GM11168 (cell line): Measurements from ENCODE around the gene EPDR1.
"Not testable (repeated sequence)": the region's sequence is repeated elsewhere in the genome, so short reads cannot be mapped to it uniquely, and the experiment has no call there.

Source experiments
- in situ Hi-C: fragments of 300-500 bp; cut with MboI; formaldehyde crosslinking; loops from one replicate; pipeline ENCODE4 v1.12.0; 2022; ENCODE audit warnings: low sequenced_read_pairs; ENCODE audit not compliant: unreplicated experiment

Gene EPDR1

GRCh38 chr7:37925620-37926019 is 5.2 kb downstream of the EPDR1 start:
- in situ Hi-C loops, result no loop called here

DNA sequence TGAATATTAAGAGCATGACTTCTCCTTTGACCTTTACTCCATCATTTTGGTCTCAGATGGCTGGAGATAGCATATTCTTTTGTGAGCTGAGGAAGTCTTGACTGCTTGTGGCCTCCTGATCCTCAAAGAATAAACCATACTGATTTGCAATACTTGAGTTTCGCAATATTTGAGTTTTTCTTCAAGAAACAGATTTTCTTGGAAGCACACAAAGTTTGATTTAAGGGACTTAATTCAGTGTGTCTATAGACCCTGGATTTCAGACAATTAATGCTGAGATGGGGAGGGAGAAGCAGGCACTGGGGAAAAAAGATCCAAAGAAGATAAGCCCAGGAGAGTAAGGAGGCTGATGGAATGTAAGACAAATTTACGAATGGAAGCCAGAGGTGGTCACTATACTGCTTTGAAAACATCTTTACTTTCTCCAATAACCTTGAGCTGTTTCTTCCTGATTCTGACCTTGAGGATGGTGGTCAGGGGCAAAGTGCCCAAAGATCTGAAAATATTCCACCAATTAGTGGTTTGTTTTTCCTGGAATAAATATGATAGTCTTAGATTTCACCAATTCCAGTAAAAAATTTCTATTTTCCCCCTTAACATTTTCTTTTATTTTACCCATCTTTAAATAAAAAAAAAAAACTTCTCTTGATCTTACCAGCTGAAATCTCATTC is 7.5 kb downstream of the EPDR1 start:
- in situ Hi-C loops, result no loop called here

DNA sequence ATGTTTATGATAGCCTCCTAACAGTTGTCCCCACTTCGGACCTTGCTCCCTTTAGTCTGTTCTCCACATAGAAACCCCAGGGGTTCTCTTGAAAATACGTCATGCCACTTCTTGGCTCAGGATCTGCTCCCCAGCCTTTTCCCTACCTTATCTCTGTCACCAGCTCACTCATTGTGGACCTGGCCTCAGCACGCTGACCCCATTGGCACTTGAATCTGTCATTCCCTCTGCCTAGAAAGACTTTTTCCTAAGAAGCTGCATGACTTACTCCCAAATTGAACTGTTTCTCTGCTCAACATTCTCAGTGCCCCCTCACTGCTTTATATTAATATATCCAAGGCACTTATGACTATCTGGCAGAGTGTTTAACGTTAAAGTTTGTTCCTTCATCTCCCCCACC is 8.4 kb downstream of the EPDR1 start:
- in situ Hi-C loops, result no loop called here

DNA sequence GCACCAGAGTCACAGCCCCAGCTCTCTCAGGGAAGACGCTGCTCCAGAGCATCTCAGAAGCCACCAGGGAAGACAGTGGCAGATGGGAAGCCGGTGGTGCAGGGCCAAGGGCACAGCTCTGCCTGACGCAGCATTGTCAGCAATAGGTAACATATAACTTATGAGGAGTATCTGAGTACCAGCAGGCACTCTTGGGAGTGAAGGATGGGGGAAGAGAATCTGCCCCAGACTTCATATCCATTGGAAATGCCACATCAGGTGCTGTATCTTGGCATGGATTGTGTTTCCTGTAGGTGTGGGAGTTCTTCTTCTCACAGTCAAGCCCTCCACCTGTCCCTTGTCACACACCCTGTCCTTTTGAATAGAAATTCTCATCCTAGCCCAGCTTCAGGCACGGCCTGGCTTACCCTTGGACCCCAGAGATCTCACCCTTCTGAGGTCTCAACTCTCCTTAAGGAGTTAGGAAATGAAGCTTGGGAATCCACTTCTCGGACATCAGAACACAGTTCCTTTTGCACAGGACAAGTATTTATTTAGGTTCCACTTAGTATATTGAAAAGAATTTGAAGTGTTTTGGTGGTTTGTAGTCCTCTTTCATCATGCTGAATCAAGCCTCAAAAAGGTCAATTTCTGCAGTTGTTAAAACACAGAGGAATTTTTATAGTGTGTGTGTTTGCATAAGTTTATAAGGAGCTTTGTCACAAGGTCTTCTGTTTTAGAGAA is 9.9 kb downstream of the EPDR1 start:
- in situ Hi-C loops, result no loop called here

- in situ Hi-C loops, result no loop called here
These were observed 12.1 kb downstream of the EPDR1 start for GRCh38 chr7:37932543-37932942.

- in situ Hi-C loops, result no loop called here
These were observed 12.7 kb downstream of the EPDR1 start for GRCh38 chr7:37933018-37933566.

- in situ Hi-C loops, result no loop called here
These were observed 22.6 kb downstream of the EPDR1 start for GRCh38 chr7:37942934-37943610.

DNA sequence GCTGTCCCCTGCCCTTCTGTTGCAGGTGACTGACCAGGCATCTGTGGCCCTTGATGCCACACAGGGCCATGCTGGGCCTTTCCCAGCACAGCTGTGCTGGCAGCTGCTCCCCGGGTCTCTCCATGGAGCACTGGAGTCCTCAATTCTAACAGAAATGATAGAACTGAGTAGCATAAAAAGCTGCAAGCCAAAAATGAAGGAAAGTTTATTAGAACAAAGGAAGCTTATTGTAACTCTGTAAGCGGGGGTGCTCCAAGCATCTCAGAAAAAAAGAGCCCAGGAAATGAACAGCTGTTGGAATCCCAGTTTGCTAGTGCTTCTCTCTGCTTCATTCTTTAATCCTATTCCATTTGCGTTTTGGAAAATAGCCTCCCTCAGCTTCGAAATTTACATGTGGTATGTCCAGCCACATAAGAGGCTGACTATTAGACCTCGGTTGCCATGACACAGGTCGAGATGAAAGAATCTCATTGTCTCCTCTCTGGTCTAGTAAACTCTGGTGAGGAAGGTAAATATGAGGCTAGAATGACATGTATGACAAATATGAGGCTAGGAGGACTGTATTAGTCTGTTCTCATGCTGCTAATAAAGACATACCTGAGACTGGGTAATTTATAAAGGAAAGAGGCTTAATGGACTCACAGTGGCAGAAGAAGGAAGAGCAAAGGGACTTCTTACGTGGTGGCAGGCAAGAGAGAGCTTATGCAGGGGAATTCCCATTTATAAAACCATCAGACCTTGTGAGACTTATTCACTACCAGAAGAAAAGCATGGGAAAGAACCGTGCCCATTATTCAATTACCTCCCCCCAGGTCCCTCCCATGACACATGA is 23.7 kb downstream of the EPDR1 start:
- in situ Hi-C loops, result no loop called here

GRCh38 chr7:37944737-37945054 is 24.3 kb downstream of the EPDR1 start:
- in situ Hi-C loops, result no loop called here

GRCh38 chr7:37945336-37945735 is 24.9 kb downstream of the EPDR1 start:
- in situ Hi-C loops, result no loop called here

DNA sequence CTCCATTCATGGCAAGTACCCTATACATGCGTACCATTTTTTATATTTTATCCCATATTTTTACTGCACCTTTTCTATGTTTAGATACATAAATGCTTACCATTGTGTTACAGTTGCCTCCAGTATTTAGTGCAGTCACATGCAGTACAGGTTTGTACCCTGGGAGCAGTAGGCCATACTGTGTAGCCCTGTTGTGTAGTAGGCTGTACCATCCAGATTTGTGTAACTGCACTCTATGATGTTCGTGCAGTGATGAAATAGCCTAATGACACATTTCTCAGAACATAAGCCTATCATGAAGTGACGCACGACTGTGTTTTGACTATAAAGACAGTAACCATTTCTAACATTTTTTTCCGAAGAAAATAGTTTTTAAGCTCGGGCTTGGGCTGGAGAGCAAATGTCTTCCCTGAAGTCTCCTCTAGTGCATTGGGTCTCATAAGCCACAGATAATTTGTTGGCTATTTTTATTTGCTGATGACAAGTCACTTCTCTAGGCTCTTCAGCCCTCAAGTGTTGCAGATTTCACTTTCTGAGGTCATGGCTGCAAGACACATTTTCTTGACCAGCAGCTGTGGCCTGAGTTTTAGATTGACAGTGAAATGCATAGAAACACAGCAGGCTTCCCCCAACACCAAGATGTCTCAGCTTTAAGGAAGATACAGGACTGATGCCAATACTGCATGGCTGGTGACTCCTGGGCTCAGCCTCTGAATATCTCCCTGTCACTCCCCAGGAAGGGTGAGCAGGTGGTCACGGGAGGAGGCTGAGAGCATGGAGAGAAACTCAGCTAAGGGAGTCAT is 26.9 kb downstream of the EPDR1 start:
- in situ Hi-C loops, result no loop called here

DNA sequence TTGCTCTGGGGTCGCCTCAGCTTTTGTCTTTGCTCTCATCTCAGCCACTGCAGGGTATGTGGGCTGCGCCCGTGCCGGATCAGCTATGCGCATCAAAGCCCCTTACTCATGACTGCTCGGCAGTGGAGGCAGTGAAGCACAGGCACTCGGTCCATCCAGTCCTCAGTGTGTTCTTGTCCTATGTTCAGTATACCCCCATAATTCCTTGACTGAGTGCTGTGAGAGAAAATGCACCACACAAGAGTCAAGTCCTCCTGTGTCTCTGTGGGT is 27.4 kb downstream of the EPDR1 start:
- in situ Hi-C loops, result no loop called here

DNA sequence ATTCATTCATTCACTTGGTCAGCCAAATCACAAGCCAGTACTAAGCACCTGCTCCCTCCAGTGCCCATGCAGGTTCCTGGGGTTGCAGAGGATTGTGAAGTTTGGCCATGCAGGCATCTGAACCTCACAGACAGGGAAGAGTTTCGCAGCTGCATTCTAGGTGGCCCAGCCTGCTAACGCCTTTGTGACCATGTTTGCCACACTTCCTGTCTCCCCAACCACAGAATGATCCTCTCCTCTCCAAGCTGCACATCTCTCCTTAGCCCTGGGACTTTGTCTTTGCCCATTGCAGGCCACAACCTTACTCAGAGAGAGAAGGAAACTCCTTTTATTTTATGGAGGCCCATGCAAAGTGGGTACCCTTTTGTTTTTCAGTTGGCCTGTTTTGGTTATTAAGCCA is 31.8 kb downstream of the EPDR1 start:
- in situ Hi-C loops, result no loop called here

GRCh38 chr7:37954217-37954616 is 33.8 kb downstream of the EPDR1 start:
- in situ Hi-C loops, result not testable (repeated sequence)

DNA sequence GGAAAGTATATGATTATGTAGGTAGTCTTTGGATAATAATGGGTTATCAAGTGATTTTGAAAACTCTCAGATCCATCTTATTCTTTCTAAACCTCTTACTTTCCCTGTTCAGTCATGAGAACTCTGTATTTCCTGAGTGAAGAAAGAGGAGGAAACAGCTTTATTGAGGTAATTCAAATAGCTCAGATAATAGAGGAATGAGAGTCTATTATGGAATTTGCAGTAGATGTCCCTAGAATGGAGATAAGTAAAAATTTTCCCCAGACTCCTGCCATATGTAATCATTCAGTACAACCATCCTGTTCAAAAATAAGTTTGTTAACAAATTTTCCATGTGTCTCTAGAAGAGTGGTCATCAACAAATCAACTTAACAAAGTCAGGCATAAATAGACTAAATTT is 36.4 kb downstream of the EPDR1 start:
- in situ Hi-C loops, result no loop called here

DNA sequence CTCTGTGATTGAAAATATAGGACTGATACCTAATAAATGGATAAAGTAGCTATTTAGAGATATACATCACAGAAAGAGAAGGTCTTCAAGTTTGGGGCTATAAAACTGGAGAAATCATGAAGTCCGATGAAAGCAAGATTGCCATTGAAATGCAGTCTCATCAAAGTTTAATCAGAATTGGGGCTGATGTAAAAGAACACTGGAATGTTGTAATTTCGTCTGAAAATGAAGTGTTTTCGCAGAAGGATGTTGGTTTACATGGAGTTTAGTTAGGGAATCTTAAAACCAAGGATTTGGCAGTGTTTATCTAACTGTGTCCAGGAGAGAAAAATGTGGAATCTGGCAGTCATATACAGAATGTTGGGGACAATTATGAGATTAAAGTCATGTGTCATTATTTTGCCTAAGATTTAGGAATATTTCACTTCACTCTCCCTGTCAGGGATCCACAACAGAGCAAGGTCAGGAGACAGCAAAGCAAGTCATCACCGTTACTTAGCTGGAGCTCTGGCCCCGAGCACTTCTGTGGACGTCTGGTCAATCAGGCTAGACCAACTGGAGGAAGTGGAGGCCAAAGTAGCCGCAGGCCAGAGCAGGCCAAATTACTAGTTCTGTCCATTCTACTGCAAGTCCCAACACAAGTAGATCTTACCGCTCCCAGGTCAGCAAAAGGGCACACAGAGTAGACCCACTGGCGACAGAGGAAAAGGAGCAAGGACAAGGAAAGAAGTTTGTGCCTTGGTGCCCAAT is 37.0 kb downstream of the EPDR1 start:
- in situ Hi-C loops, result no loop called here

DNA sequence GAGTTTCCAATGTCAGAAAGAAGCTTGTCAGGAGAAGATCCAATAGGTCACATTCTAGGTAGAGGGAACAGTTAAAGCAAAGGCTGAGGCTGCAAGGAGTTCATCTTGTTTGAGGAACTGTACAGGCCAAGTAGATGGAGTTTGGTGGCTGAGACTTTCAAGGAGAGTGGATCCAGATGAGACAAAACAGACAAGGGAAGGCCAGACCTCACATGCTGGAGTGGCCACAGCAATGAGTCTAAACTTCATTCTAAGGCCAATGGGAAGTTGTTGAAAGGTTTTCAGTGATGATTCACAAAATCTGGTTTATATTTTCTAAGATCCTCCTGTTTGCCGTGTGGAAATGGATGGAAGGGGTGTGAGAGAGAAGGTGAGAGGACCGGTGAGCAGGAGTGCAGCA is 40.0 kb downstream of the EPDR1 start:
- in situ Hi-C loops, result no loop called here

GRCh38 chr7:37961251-37961650 is 40.8 kb downstream of the EPDR1 start:
- in situ Hi-C loops, result no loop called here

GRCh38 chr7:37964196-37964595 is 43.8 kb downstream of the EPDR1 start:
- in situ Hi-C loops, result no loop called here
